GM21447 (cell line): Measurements from ENCODE around the gene UGT1A10.
"Not testable (repeated sequence)": the region's sequence is repeated elsewhere in the genome, so short reads cannot be mapped to it uniquely, and the experiment has no call there.

Source experiments
- ATAC-seq: cut with Tn5 transposase; IDR thresholded peaks from one replicate; pipeline ENCODE4 v1.9.1; 2021; ENCODE audit not compliant: unreplicated experiment

Gene UGT1A10

GRCh38 chr2:233691443-233692433 lies 55.5 kb downstream of the UGT1A10 start:
- no peak for ATAC-seq

- no peak for ATAC-seq
These were observed 56.4 kb downstream of the UGT1A10 start, which contains the start of gene UGT1A6 for GRCh38 chr2:233692648-233693047. Gene UGT1A6 (plus strand): TSS chr2:233692890. CDS start chr2:233693005, 115 bp downstream.

GRCh38 chr2:233693963-233694362 lies 57.7 kb downstream of the UGT1A10 start:
- ATAC-seq = no peak

GRCh38 chr2:233698740-233699139 lies 62.5 kb downstream of the UGT1A10 start:
- ATAC-seq = no peak

- no peak for ATAC-seq
These were observed 63.3 kb downstream of the UGT1A10 start for GRCh38 chr2:233699424-233700027.

- ATAC-seq = no peak
These were observed 63.9 kb downstream of the UGT1A10 start for GRCh38 chr2:233700028-233700635.

GRCh38 chr2:233700842-233701241 lies 64.6 kb downstream of the UGT1A10 start:
- ATAC-seq = not testable (repeated sequence)

GRCh38 chr2:233702238-233702637 lies 66.0 kb downstream of the UGT1A10 start:
- no peak for ATAC-seq

GRCh38 chr2:233705911-233706506 lies 69.8 kb downstream of the UGT1A10 start:
- ATAC-seq = no peak

- no peak for ATAC-seq
These were observed 70.5 kb downstream of the UGT1A10 start for GRCh38 chr2:233706720-233707119.

- ATAC-seq = no peak
These were observed 71.8 kb downstream of the UGT1A10 start for GRCh38 chr2:233707940-233708644.

GRCh38 chr2:233708942-233709341 lies 72.7 kb downstream of the UGT1A10 start:
- no peak for ATAC-seq

GRCh38 chr2:233711312-233712008 lies 75.2 kb downstream of the UGT1A10 start:
- ATAC-seq = no peak

- ATAC-seq = no peak
These were observed 76.5 kb downstream of the UGT1A10 start, which contains the start of gene UGT1A5 for GRCh38 chr2:233712611-233713261. Gene UGT1A5 (plus strand): TSS chr2:233712907. CDS start chr2:233712992, 85 bp downstream.

- ATAC-seq = no peak
These were observed 77.0 kb downstream of the UGT1A10 start for GRCh38 chr2:233713262-233713615.

GRCh38 chr2:233714121-233714520 lies 77.9 kb downstream of the UGT1A10 start:
- ATAC-seq = no peak

GRCh38 chr2:233718552-233718951 lies 82.3 kb downstream of the UGT1A10 start, which contains the start of gene UGT1A4:
Gene UGT1A4 (plus strand): TSS chr2:233718736. CDS start chr2:233718821, 85 bp downstream.
- ATAC-seq = no peak

- ATAC-seq = no peak
These were observed 92.6 kb downstream of the UGT1A10 start, which contains the start of gene UGT1A3 for GRCh38 chr2:233728723-233729301. Gene UGT1A3 (plus strand): TSS chr2:233729042. CDS start chr2:233729127, 85 bp downstream.
